A549 treated with DMSO at 1 μM for 4 hours (cell line): ENCODE data around the gene SHH. TPM values are rescaled to one million over a fixed set of nuclear protein-coding genes. Genes with fewer than 3 reads are reported as not detected.

Source experiments
- total RNA-seq: library from RNA; stranded (reverse); fragments of 200-300 nt; extraction: Qiagen RNA extraction; gene quantifications from 5 replicates; pipeline ENCODE4 v1.2.3, GENCODE V29; 2022; ENCODE audit warnings: low read depth

The SHH gene
- 1.1 to 2.2 TPM (median 2.1 TPM) in 5 replicates for total RNA-seq

GRCh38 chr7:155811895-155812761 lies at the start of gene SHH:
Gene SHH, minus strand, starts transcription at chr7:155812463. Its CDS starts 341 bp downstream, at chr7:155812122.

Other genes with a start within 250 kb of the SHH start
- gene RBM33, start 167.8 kb downstream of the SHH start, total RNA-seq, result 21.4 to 32.5 TPM (median 29.2 TPM) in 5 replicates